ENCODE results near the gene NAXD.

DNA sequence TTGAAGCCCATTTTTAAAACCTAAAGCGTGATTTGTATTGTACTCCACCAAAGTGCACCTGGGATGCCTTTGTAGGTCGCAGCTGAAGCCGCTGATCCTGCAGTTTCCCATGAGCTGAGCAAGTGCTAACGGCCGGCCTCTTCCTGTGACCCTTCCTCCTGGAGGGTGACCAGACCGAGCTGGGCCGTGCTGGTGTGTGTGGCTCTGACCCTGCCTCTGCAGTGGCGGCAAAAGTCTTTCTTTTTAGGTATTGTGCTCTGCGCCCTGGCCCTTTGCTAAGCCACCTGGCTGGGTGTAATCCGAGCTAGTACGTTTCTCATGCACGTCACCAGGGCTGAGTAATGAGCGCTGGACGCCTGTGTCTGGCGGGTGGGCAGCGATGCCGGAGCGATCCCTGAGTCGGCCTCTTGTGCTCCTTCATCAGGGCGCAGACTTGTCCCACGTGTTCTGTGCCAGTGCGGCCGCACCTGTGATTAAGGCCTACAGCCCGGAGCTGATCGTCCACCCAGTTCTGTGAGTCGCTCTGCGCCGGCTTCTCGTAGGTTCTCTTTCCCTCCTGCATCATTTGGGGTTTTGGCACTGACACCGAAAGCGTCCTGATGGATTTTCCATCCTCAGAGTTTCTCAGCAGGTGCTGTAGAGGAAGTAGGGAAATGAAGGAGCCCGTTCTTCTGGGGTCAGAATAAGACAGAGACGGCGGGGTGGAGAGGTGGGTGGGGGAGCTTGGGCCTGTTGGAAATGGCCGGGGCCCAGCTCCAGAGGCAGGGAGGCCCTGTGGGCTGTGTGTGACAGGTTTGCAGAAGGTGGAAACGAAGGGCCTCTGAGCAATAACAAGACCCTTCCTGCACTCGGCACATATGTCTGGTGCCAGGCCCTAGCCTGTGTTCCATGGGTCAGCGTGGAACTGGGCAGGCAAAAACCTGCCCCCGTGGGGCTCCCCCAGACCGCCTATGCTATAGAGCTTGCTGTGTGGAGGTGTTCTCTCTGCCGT lies 9.7 kb downstream of the NAXD start:
- TF ChIP-seq POLR2AphosphoS5 (IDR thresholded peaks at IDR 0.05; ENCODE audit: borderline replicate concordance, low read depth, low read length) (no peak), EZH2 (IDR thresholded peaks at IDR 0.05) (no peak), FOXP2 (optimal IDR thresholded peaks at IDR 0.05; ENCODE audit: control extremely low read depth, extremely low read length, insufficient read depth) (no peak)

Measured in SK-N-MC (cell line).